Lower leg skin (tissue), 3 donors: Measurements from ENCODE around the gene PTOV1.

ENCODE experiments used
- POLR2A ChIP-seq, 2 donors: fragments of 450-650 bp; IDR thresholded peaks; one replicate each; pipeline ENCODE4 v1.6.1; 2016 to 2017; ENCODE audit warnings: antibody characterized with exemption in 2 of 2, mild to moderate bottlenecking in 1 of 2, moderate library complexity in 1 of 2
- TF ChIP-seq, protein P1 (sequence below), 3 donors: fragments of 450-650 bp; IDR thresholded peaks; one replicate each; pipeline ENCODE4 v1.5.1; 2016; ENCODE audit warnings: antibody characterized with exemption in 3 of 3, mild to moderate bottlenecking in 3 of 3, moderate library complexity in 2 of 3

DNA sequence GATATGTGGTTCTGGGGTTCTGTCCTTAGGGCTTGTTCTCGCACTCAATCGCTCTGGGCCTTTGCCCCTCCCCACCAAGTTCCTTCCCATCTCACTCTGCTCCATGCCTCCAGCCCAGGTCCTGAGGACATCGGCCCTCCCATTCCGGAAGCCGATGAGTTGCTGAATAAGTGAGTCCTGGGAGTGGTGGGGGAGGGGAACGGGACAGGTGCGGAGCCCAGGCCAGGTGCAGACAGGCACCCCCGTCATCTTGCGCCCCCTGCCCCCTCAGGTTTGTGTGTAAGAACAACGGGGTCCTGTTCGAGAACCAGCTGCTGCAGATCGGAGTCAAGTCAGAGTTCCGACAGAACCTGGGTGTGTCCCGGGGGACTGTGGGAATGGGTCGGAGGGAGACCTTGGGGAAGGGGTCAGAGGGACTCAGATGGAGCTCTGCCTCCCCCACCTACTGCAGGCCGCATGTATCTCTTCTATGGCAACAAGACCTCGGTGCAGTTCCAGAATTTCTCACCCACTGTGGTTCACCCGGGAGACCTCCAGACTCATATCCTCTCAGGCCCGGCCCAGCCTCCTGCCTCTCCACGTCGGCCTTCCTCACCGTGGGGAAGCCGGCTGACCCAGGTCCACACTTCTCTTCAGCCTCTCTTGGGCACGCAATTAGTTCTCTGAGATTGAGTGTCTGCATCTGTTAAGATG, 48.0 kb upstream of the PTOV1 start:
- TF ChIP-seq, protein P1, sequence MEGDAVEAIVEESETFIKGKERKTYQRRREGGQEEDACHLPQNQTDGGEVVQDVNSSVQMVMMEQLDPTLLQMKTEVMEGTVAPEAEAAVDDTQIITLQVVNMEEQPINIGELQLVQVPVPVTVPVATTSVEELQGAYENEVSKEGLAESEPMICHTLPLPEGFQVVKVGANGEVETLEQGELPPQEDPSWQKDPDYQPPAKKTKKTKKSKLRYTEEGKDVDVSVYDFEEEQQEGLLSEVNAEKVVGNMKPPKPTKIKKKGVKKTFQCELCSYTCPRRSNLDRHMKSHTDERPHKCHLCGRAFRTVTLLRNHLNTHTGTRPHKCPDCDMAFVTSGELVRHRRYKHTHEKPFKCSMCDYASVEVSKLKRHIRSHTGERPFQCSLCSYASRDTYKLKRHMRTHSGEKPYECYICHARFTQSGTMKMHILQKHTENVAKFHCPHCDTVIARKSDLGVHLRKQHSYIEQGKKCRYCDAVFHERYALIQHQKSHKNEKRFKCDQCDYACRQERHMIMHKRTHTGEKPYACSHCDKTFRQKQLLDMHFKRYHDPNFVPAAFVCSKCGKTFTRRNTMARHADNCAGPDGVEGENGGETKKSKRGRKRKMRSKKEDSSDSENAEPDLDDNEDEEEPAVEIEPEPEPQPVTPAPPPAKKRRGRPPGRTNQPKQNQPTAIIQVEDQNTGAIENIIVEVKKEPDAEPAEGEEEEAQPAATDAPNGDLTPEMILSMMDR (IDR thresholded peaks at IDR 0.05) = no peak
- no peak for TF ChIP-seq POLR2A (IDR thresholded peaks at IDR 0.05)
